HG03108 (cell line): ENCODE results near the gene DCUN1D1.

ENCODE experiments used
- ATAC-seq: cut with Tn5 transposase; IDR thresholded peaks from one replicate; pipeline ENCODE4 v1.9.1; 2021; ENCODE audit warnings: moderate library complexity; ENCODE audit not compliant: unreplicated experiment

DCUN1D1 gene

GRCh38 chr3:182937293-182938051 lies 42.9 kb downstream of the DCUN1D1 start:
- ATAC-seq: peak; percentile 84

GRCh38 chr3:182936918-182937285 lies 43.4 kb downstream of the DCUN1D1 start:
- ATAC-seq: no peak

GRCh38 chr3:182936239-182936917 lies 44.0 kb downstream of the DCUN1D1 start:
- no peak for ATAC-seq

- ATAC-seq: no peak
These were observed 44.5 kb downstream of the DCUN1D1 start for GRCh38 chr3:182935803-182936202.

- ATAC-seq: peak; percentile 15
These were observed 54.4 kb downstream of the DCUN1D1 start for GRCh38 chr3:182925944-182926337.

GRCh38 chr3:182925330-182925943 lies 54.9 kb downstream of the DCUN1D1 start:
- ATAC-seq: peak; percentile 95

- no peak for ATAC-seq
These were observed 58.5 kb downstream of the DCUN1D1 start for GRCh38 chr3:182921665-182922355.

- ATAC-seq: no peak
These were observed 59.7 kb downstream of the DCUN1D1 start for GRCh38 chr3:182920515-182921084.

- no peak for ATAC-seq
These were observed 60.4 kb downstream of the DCUN1D1 start for GRCh38 chr3:182919866-182920357.

- no peak for ATAC-seq
These were observed 63.2 kb downstream of the DCUN1D1 start for GRCh38 chr3:182917134-182917533.

- peak; percentile 22 for ATAC-seq
These were observed 66.0 kb downstream of the DCUN1D1 start for GRCh38 chr3:182914341-182914740.

- ATAC-seq: peak; percentile 96
These were observed 66.4 kb downstream of the DCUN1D1 start for GRCh38 chr3:182913889-182914288.

- no peak for ATAC-seq
These were observed 67.9 kb downstream of the DCUN1D1 start for GRCh38 chr3:182912474-182912873.

- ATAC-seq: no peak
These were observed 68.6 kb downstream of the DCUN1D1 start for GRCh38 chr3:182911782-182912111.

GRCh38 chr3:182910936-182911781 lies 69.2 kb downstream of the DCUN1D1 start:
- no peak for ATAC-seq

- no peak for ATAC-seq
These were observed 70.9 kb downstream of the DCUN1D1 start for GRCh38 chr3:182909318-182910040.

- no peak for ATAC-seq
These were observed 71.9 kb downstream of the DCUN1D1 start for GRCh38 chr3:182908471-182908870.

- ATAC-seq: no peak
These were observed 74.3 kb downstream of the DCUN1D1 start for GRCh38 chr3:182906036-182906435.

GRCh38 chr3:182905623-182906022 lies 74.7 kb downstream of the DCUN1D1 start:
- no peak for ATAC-seq
